Measurements from ENCODE around the gene TTC39A.

Gene TTC39A

GRCh38 chr1:51284487-51284954 is 45.8 kb downstream of the TTC39A start:
- no peaks in the 10 kb centered on the region for H3K4me1 Mint-ChIP-seq (ENCODE audit: low read depth)
- H3K36me3 Mint-ChIP-seq, result no peaks in the 10 kb centered on the region
- H3K27ac Mint-ChIP-seq, result no peak overlapping the region
- no peaks in the 10 kb centered on the region for H3K9me3 Mint-ChIP-seq (ENCODE audit: low read depth)
- H3K4me3 Mint-ChIP-seq, result no peak overlapping the region
- no peaks in the 10 kb centered on the region for H3K27me3 Mint-ChIP-seq

DNA sequence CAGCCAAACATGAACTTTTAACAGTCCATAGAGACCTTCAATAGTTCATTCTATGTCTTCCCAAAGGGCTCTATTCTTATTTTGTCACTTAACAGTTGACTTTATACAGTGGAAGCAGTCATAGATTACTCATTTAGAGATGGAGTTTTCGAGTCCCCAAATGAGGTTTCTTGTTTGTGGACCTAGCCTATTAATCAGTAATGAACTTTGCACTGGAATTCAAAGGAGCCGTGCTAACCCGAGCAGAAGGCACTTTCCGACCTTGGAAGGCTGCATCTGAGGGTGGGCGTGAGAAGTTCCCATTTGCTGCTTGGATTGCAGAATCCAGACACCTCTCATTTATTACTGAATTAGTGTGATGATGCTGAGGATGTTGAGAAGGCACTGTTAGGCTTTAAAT is 46.4 kb downstream of the TTC39A start:
- H3K27ac Mint-ChIP-seq, result no peak overlapping the region
- H3K27me3 Mint-ChIP-seq, result no peaks in the 10 kb centered on the region
- H3K4me3 Mint-ChIP-seq, result no peak overlapping the region
- H3K9me3 Mint-ChIP-seq (ENCODE audit: low read depth), result no peaks in the 10 kb centered on the region
- no peaks in the 10 kb centered on the region for H3K36me3 Mint-ChIP-seq
- no peaks in the 10 kb centered on the region for H3K4me1 Mint-ChIP-seq (ENCODE audit: low read depth)

DNA sequence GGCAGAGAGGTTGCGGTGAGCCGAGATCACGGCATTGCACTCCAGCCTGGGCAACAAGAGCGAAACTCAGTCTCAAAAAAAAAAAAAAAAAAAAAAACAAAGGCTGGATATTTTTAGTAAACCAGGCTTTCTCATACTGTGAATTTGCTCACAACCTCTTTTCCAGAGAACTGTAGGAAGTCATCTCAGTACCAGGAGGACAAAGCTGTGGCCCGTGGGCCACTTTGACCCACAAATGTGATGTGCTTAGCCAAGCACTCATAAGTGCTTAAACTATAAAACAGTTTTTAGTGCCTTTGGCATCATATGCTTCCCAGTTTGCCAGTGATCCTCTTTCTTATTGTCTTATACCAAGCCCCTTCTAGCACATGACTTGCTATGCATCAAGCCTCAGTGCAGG is 47.8 kb downstream of the TTC39A start:
- Mint-ChIP-seq H3K4me3 (no peak overlapping the region), H3K27ac (no peak overlapping the region), H3K27me3 (no peaks in the 10 kb centered on the region), H3K36me3 (no peaks in the 10 kb centered on the region), H3K9me3 (ENCODE audit: low read depth) (no peaks in the 10 kb centered on the region), H3K4me1 (ENCODE audit: low read depth) (no peaks in the 10 kb centered on the region)

DNA sequence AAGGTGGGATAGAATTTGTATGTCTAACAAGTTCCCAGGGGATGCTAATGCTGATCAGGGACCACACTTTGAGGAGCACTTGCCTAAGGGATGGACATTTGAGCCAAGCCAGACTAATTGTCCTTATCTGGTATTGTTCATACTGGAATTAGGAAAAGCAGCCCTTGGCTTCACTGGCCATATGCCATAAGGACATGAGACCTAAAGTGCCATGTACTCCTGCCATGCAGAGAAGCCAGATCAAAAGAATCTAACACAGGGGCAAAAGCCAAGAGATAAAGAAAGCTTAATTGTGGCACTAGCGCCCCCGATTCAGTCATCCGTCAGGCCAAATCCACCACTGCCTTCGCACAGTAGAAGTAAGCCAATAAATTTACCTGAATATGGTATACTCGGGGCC is 48.6 kb downstream of the TTC39A start:
- Mint-ChIP-seq H3K27ac (no peak overlapping the region), H3K4me1 (ENCODE audit: low read depth) (no peaks in the 10 kb centered on the region), H3K9me3 (ENCODE audit: low read depth) (no peaks in the 10 kb centered on the region), H3K4me3 (no peak overlapping the region), H3K36me3 (no peaks in the 10 kb centered on the region), H3K27me3 (no peaks in the 10 kb centered on the region)

- Mint-ChIP-seq H3K27me3 (no peaks in the 10 kb centered on the region), H3K36me3 (no peaks in the 10 kb centered on the region), H3K27ac (no peak overlapping the region), H3K4me1 (ENCODE audit: low read depth) (no peaks in the 10 kb centered on the region), H3K4me3 (no peak overlapping the region), H3K9me3 (ENCODE audit: low read depth) (no peaks in the 10 kb centered on the region)
Observed at GRCh38 chr1:51280321-51280978, 49.9 kb downstream of the TTC39A start.

- Mint-ChIP-seq H3K4me3 (no peak overlapping the region), H3K27me3 (no peaks in the 10 kb centered on the region), H3K4me1 (ENCODE audit: low read depth) (no peaks in the 10 kb centered on the region), H3K9me3 (ENCODE audit: low read depth) (no peaks in the 10 kb centered on the region), H3K36me3 (no peaks in the 10 kb centered on the region), H3K27ac (no peak overlapping the region)
Observed at GRCh38 chr1:51276286-51276685, 54.1 kb downstream of the TTC39A start.

DNA sequence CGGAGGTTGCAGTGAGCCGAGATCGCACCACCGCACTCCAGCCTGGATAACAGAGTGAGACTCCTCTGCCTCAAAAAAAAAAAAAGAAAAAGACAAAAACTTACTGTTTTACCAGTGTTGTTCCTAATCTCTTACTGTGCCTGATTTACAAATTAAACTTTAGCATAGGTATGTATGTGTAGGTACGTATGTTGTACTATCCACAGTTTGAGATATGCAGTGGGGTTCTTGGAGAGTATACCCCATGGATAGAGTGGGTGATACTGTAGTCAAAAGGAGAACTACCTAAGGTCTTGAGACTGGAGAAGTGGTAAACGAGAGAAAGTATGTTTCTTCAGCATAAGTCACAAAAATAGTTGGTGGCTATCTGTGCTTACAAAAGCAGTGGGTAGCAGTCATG is 55.7 kb downstream of the TTC39A start:
- peaks cover 2% of the 10 kb centered on the region for H3K36me3 Mint-ChIP-seq

DNA sequence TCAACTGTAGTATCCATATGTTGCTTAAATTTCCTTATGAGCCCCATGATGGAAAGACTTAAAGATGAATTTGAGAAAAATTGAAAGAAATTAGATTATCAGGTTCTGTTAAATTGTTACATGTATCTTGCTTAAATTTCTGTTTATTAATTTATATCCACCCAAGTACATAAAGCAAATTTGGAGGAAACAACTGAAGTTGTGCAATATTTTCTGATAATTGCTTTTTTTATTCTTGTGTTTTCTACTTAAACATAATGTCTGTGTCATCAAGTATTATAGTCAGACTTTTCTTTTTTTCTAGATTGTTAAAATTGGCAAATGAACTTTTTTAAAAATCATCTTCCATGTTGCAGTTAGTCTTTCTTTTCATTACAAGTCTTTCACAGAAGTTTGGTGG is 57.4 kb downstream of the TTC39A start:
- no peak overlapping the region for H3K27ac Mint-ChIP-seq
- no peaks in the 10 kb centered on the region for H3K27me3 Mint-ChIP-seq
- peaks cover 7% of the 10 kb centered on the region for H3K4me1 Mint-ChIP-seq (ENCODE audit: low read depth)
- H3K36me3 Mint-ChIP-seq, result peaks cover 7% of the 10 kb centered on the region
- no peaks in the 10 kb centered on the region for H3K9me3 Mint-ChIP-seq (ENCODE audit: low read depth)
- no peak overlapping the region for H3K4me3 Mint-ChIP-seq

More for the DNA sequence above, 55.7 kb downstream of the TTC39A start:
- no peak overlapping the region for H3K27ac Mint-ChIP-seq
- no peaks in the 10 kb centered on the region for H3K27me3 Mint-ChIP-seq
- no peak overlapping the region for H3K4me3 Mint-ChIP-seq
- no peaks in the 10 kb centered on the region for H3K4me1 Mint-ChIP-seq (ENCODE audit: low read depth)
- H3K9me3 Mint-ChIP-seq (ENCODE audit: low read depth), result no peaks in the 10 kb centered on the region

DNA sequence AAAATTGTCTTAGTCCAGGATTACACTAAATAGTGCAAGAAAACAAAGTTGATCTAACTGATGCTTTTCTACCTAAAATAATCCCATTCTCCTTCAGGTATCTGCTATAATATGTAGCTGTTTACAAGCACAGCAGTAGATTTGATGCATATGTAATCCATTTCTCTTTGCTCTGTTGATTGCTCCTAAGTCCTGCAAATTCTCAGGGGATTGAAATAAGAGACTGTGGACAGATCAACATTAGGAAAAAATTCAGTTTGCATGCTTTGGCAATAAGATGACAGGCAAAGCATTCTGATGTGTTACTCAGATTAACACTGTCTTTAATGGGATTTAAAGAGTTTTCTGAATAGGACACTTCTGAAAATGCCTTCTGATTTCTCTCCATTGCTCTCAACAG is 59.6 kb downstream of the TTC39A start:
- H3K36me3 Mint-ChIP-seq, result peaks cover 7% of the 10 kb centered on the region
- H3K4me3 Mint-ChIP-seq, result no peak overlapping the region

GRCh38 chr1:51268634-51269033 is 61.7 kb downstream of the TTC39A start:
- Mint-ChIP-seq H3K27me3 (no peaks in the 10 kb centered on the region), H3K9me3 (ENCODE audit: low read depth) (no peaks in the 10 kb centered on the region), H3K27ac (peak overlapping the region; percentile 34), H3K36me3 (peaks cover 7% of the 10 kb centered on the region), H3K4me1 (ENCODE audit: low read depth) (peaks cover 40% of the 10 kb centered on the region), H3K4me3 (no peak overlapping the region)

More for the DNA sequence above, 59.6 kb downstream of the TTC39A start:
- H3K27ac Mint-ChIP-seq, result no peak overlapping the region
- H3K27me3 Mint-ChIP-seq, result no peaks in the 10 kb centered on the region
- H3K4me1 Mint-ChIP-seq (ENCODE audit: low read depth), result peaks cover 26% of the 10 kb centered on the region
- H3K9me3 Mint-ChIP-seq (ENCODE audit: low read depth), result no peaks in the 10 kb centered on the region

DNA sequence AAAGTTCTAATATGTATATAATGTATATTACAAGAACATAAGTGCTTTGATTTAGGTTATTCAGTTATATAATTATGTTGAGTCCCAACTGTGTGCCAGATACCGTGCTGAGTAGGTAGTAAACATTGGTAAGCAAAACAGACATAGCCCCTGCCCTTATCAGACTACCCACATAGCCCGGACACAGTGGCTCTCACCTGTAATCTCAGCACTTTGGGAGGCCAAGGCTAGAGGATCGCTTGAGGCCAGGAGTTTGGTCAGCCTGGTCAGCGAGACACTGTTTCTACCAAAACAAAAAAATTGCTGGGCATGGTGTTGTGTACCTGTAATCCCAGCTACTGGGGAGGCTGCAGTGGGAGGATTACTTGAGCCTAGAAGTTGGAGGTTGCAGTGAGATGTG is 63.6 kb downstream of the TTC39A start:
- Mint-ChIP-seq H3K9me3 (ENCODE audit: low read depth) (no peaks in the 10 kb centered on the region), H3K4me3 (no peak overlapping the region), H3K27me3 (no peaks in the 10 kb centered on the region), H3K27ac (no peak overlapping the region), H3K4me1 (ENCODE audit: low read depth) (peaks cover 52% of the 10 kb centered on the region), H3K36me3 (peaks cover 7% of the 10 kb centered on the region)

GRCh38 chr1:51266181-51266580 is 64.2 kb downstream of the TTC39A start:
- Mint-ChIP-seq H3K36me3 (peaks cover 7% of the 10 kb centered on the region), H3K4me1 (ENCODE audit: low read depth) (peaks cover 57% of the 10 kb centered on the region), H3K27me3 (no peaks in the 10 kb centered on the region), H3K9me3 (ENCODE audit: low read depth) (no peaks in the 10 kb centered on the region), H3K27ac (peak overlapping the region; percentile 18), H3K4me3 (no peak overlapping the region)

GRCh38 chr1:51265618-51266017 is 64.7 kb downstream of the TTC39A start:
- Mint-ChIP-seq H3K27me3 (no peaks in the 10 kb centered on the region), H3K4me3 (no peak overlapping the region), H3K27ac (no peak overlapping the region), H3K36me3 (peaks cover 6% of the 10 kb centered on the region), H3K4me1 (ENCODE audit: low read depth) (peaks cover 62% of the 10 kb centered on the region), H3K9me3 (ENCODE audit: low read depth) (no peaks in the 10 kb centered on the region)

GRCh38 chr1:51264451-51264850 is 65.9 kb downstream of the TTC39A start:
- H3K27me3 Mint-ChIP-seq, result no peaks in the 10 kb centered on the region
- H3K36me3 Mint-ChIP-seq, result peaks cover 5% of the 10 kb centered on the region
- H3K27ac Mint-ChIP-seq, result peak overlapping the region; percentile 34
- peaks cover 73% of the 10 kb centered on the region for H3K4me1 Mint-ChIP-seq (ENCODE audit: low read depth)
- H3K4me3 Mint-ChIP-seq, result no peak overlapping the region
- H3K9me3 Mint-ChIP-seq (ENCODE audit: low read depth), result no peaks in the 10 kb centered on the region

DNA sequence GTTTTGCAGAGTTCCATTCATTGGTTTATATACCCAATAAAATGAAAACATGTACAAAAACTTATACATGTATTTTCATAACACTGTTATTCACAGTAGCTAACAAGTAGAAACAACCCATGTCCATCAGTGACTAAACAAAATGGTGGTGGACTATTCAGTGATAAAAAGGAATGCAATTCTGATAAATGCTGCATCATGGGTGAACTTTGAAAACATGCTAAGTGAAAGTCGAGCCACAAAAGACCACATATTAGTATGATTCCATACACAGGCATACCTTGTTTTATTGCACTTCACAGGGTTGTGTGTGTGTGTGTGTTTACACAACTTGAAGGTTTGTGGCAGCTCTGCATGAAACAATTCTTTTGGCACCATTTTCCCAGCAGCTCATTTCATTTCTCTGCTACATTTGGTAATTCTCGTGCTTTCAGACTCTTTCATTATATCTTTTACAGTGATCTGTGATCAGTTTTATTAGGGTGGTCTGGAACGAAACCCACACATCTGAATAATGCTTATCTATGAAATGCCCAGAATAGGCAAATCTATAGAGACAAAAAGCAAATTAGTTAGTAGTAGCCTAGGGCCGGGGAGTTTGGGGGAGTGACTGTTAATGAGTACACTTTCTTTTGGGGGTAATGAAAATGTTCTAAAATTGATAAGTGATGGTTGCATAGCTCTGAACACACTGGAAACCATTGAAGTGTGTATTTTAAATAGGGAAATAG is 67.0 kb downstream of the TTC39A start:
- no peak overlapping the region for H3K4me3 Mint-ChIP-seq
- peaks cover 81% of the 10 kb centered on the region for H3K4me1 Mint-ChIP-seq (ENCODE audit: low read depth)
- H3K27ac Mint-ChIP-seq, result no peak overlapping the region
- peaks cover 2% of the 10 kb centered on the region for H3K36me3 Mint-ChIP-seq
- no peaks in the 10 kb centered on the region for H3K27me3 Mint-ChIP-seq
- H3K9me3 Mint-ChIP-seq (ENCODE audit: low read depth), result no peaks in the 10 kb centered on the region

DNA sequence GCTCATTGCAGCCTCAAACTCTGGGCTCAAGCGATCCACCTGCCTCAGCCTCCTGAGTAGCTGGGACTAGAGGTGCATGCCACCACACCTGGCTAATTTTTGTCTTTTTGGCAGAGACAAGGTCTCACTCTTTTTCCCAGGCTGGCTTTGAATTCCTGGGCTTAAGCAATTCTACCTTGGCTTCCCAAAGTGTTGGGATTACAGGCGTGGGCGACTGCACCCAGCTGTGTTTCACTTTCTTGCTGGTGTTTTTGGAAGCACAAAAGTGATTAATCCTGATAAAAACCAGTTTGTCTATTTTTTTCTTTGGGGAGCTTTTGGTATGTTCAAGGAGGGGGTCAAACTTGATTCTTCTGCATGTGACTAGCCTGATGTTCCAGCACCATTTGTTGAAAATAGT is 75.0 kb downstream of the TTC39A start:
- Mint-ChIP-seq H3K4me3 (no peak overlapping the region), H3K27me3 (no peaks in the 10 kb centered on the region), H3K27ac (no peak overlapping the region), H3K9me3 (ENCODE audit: low read depth) (no peaks in the 10 kb centered on the region), H3K4me1 (ENCODE audit: low read depth) (peaks cover 56% of the 10 kb centered on the region), H3K36me3 (peaks cover 5% of the 10 kb centered on the region)
